NCI-H187 (cell line): ENCODE data around the gene YIF1A.
"Not testable (repeated sequence)": the region's sequence is repeated elsewhere in the genome, so short reads cannot be mapped to it uniquely, and the experiment has no call there.

Experiments used
- DNase-seq, 2 experiments: peaks; one replicate each; lab custom pipeline; 2025; lab: John Stamatoyannopoulos, UW

YIF1A gene

GRCh38 chr11:66268952-66269905 lies 19.7 kb downstream of the YIF1A start:
- no peak for DNase-seq

GRCh38 chr11:66268244-66268951 lies 20.5 kb downstream of the YIF1A start, which contains the start of gene RAB1B:
TSS of gene RAB1B (plus strand) at chr11:66268639. CDS start at chr11:66268680, 41 bp downstream.
- DNase-seq = peak; percentile 97 to 98

GRCh38 chr11:66267379-66268243 lies 21.3 kb downstream of the YIF1A start:
- DNase-seq = peak; percentile 30 to 43

GRCh38 chr11:66267039-66267378 lies 21.9 kb downstream of the YIF1A start:
- DNase-seq = no peak

- no peak for DNase-seq
These were observed 22.4 kb downstream of the YIF1A start for GRCh38 chr11:66266378-66267038.

- DNase-seq = no peak
These were observed 23.2 kb downstream of the YIF1A start for GRCh38 chr11:66265531-66266377.

- DNase-seq = no peak
These were observed 24.0 kb downstream of the YIF1A start for GRCh38 chr11:66264914-66265313.

GRCh38 chr11:66264383-66264782 lies 24.6 kb downstream of the YIF1A start:
- DNase-seq = no peak

- no peak for DNase-seq
These were observed 25.2 kb downstream of the YIF1A start for GRCh38 chr11:66263785-66264184.

GRCh38 chr11:66263231-66263630 lies 25.7 kb downstream of the YIF1A start:
- no peak for DNase-seq

GRCh38 chr11:66262696-66263095 lies 26.2 kb downstream of the YIF1A start:
- DNase-seq = no peak

- no peak for DNase-seq
These were observed 26.8 kb downstream of the YIF1A start for GRCh38 chr11:66262191-66262590.

- DNase-seq = no peak
These were observed 27.4 kb downstream of the YIF1A start for GRCh38 chr11:66261578-66261977.

- DNase-seq = no peak
These were observed 29.0 kb downstream of the YIF1A start for GRCh38 chr11:66259956-66260355.

- DNase-seq = no peak
These were observed 29.7 kb downstream of the YIF1A start for GRCh38 chr11:66259225-66259624.

GRCh38 chr11:66258473-66258893 lies 30.5 kb downstream of the YIF1A start:
- no peak for DNase-seq

GRCh38 chr11:66253081-66253480 lies 35.9 kb downstream of the YIF1A start:
- not testable (repeated sequence) for DNase-seq

GRCh38 chr11:66251809-66252208 lies 37.1 kb downstream of the YIF1A start:
- no peak for DNase-seq

GRCh38 chr11:66248903-66249302 lies 40.0 kb downstream of the YIF1A start:
- DNase-seq = no peak

- DNase-seq = no peak
These were observed 41.1 kb downstream of the YIF1A start for GRCh38 chr11:66247801-66248200.

GRCh38 chr11:66247295-66247694 lies 41.6 kb downstream of the YIF1A start:
- DNase-seq = no peak
